Measurements from ENCODE around the gene PSMD3. TPM values are rescaled to one million over a fixed set of nuclear protein-coding genes. Genes with fewer than 3 reads are reported as not detected.

PSMD3 gene
- total RNA-seq: 10 to 100 TPM; 90.3 to 92.2 TPM

DNA sequence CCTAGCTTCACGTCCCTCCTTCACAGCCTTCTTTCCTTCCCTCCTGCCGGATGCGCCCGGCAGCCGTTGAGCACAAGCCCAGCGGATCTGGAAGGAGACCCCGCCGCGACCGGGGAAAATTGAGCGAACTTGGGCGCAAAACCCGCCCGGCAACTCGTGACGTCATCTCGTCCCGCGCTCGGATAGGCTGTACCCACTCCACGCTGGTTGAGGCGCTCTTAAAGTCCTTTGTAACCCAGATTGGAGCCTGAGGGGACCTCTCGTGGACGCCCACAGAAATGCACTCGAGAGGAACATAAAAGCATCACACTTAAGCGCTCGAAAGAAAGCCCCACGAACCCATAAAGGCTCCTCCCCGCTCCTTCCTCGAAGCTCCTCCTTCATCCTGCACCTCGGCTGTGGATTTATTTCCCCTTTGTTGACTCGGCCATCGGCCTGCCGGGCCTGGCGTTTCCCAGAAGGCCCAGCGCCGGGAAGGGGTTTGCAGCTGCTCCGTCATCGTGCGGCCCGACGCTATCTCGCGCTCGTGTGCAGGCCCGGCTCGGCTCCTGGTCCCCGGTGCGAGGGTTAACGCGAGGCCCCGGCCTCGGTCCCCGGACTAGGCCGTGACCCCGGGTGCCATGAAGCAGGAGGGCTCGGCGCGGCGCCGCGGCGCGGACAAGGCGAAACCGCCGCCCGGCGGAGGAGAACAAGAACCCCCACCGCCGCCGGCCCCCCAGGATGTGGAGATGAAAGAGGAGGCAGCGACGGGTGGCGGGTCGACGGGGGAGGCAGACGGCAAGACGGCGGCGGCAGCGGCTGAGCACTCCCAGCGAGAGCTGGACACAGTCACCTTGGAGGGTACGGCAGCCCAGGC, at the start of gene PSMD3:
Gene PSMD3, plus strand, starts transcription at position 457 of the 856 bp plus-strand sequence. Its CDS starts 164 bp downstream, at position 621.
- Mint-ChIP-seq H3K4me1 (peaks cover 35% of the 10 kb centered on the region), H3K27ac (peak within 1 kb of the TSS; percentile 82), H3K4me3 (peak within 1 kb of the TSS; percentile 91), H3K36me3 (ENCODE audit: low read depth) (peaks cover 26% of the 10 kb centered on the region), H3K27me3 (peaks cover 12% of the 10 kb centered on the region), H3K9me3 (no peaks in the 10 kb centered on the region)
- ChIA-PET POLR2A (interaction anchor here (0.6 to 3.0 kb wide), 49 partner anchors 8 to 539 kb away, joined by 3 to 26 read pairs (median 4); partner anchors contain the start of genes CDK12, GSDMA, LRRC3C and MIEN1), CTCF (interaction anchor here (0.5 to 4.3 kb wide), 39 partner anchors 10 to 359 kb away, joined by 3 to 72 read pairs (median 4); partner anchors contain the start of genes GSDMA, LRRC3C, MED24 and MIEN1)
- DNase-seq: peak; percentile 99

DNA sequence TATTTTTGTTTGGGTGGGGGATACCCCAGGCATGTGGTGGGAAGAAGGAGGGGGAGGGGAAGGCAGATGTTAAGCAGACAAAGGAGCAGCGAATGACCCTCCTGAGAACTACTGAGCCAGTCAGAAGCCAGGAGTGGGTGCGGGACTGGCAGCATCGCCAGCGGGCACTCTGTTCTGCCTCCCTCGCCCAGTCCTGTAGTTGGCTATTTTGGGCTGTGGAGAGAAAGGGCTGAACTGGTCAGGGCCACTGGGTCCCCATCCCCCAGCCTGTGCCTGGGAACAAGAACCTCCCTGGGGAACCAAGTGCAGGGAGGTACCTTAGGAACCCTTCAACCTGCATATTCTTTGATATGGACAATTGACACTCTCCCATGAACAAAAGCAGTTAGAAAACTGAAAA, 46.7 kb upstream of the PSMD3 start:
- Mint-ChIP-seq H3K4me1 (peaks cover 8% of the 10 kb centered on the region), H3K27ac (no peak overlapping the region), H3K4me3 (no peak overlapping the region), H3K27me3 (no peaks in the 10 kb centered on the region), H3K36me3 (ENCODE audit: low read depth) (no peaks in the 10 kb centered on the region), H3K9me3 (no peaks in the 10 kb centered on the region)
- no peak for DNase-seq
- ChIA-PET CTCF (no interaction called here), POLR2A (interaction anchor here (0.6 kb wide), 1 partner anchor 205 kb away, joined by 4 read pairs; no protein-coding TSS in a partner anchor)

GRCh38 chr17:39934324-39934723, 46.3 kb upstream of the PSMD3 start:
- H3K36me3 Mint-ChIP-seq (ENCODE audit: low read depth): no peaks in the 10 kb centered on the region
- H3K9me3 Mint-ChIP-seq: no peaks in the 10 kb centered on the region
- peaks cover 8% of the 10 kb centered on the region for H3K4me1 Mint-ChIP-seq
- POLR2A ChIA-PET: no interaction called here
- no peak overlapping the region for H3K4me3 Mint-ChIP-seq
- no peak overlapping the region for H3K27ac Mint-ChIP-seq
- H3K27me3 Mint-ChIP-seq: no peaks in the 10 kb centered on the region
- CTCF ChIA-PET: no interaction called here
- no peak for DNase-seq

DNA sequence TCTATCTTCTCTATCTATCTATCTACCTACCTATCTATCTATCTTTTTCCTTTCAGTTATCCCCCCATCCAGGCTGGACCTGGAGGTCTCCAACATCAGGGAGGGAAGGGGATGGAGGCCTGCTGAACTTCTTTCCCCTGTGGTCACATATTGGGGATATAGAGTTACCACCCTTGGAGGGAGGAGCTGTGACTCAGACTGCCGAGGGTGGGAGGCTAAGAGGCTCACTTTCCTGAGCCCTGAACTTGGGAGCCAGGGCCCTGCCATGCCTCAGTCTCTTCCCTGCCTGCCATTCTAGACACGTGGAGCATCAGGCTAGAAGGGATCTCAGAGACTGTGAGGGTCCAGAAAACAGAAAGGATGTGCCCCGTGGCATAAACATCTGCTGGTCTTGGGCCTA, 44.7 kb upstream of the PSMD3 start:
- Mint-ChIP-seq H3K4me3 (no peak overlapping the region), H3K27ac (no peak overlapping the region), H3K4me1 (peaks cover 16% of the 10 kb centered on the region), H3K27me3 (no peaks in the 10 kb centered on the region), H3K36me3 (ENCODE audit: low read depth) (no peaks in the 10 kb centered on the region), H3K9me3 (no peaks in the 10 kb centered on the region)
- ChIA-PET POLR2A (no interaction called here), CTCF (no interaction called here)
- DNase-seq: no peak

DNA sequence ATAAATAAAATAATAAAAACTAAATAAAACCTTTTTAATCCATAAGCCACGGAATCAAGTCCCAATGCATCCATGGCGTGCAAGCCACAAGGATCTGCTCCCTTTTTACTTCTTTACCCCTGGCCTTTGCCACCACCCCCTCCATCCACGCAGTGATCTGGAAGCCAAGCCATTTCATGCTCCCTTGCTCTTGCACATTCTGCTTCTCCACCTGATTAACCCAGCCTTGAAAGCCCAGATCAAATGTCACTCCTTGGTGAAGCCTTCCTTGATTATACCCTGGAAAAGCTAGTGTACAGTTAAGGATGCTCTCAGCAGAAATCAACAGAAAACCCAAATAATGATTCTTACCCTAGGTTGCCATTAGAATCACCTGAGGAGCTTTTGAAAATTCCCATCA, 43.2 kb upstream of the PSMD3 start:
- Mint-ChIP-seq H3K27me3 (no peaks in the 10 kb centered on the region), H3K36me3 (ENCODE audit: low read depth) (no peaks in the 10 kb centered on the region), H3K9me3 (no peaks in the 10 kb centered on the region), H3K4me3 (no peak overlapping the region), H3K27ac (no peak overlapping the region), H3K4me1 (peaks cover 18% of the 10 kb centered on the region)
- POLR2A ChIA-PET: interaction anchor here (1.0 to 1.6 kb wide), 2 partner anchors 10 to 65 kb away, joined by 3 to 4 read pairs; partner anchors contain the start of genes LRRC3C and ORMDL3
- CTCF ChIA-PET: interaction anchor here (1.1 kb wide), 1 partner anchor 21 kb away, joined by 4 read pairs; no protein-coding TSS in a partner anchor
- DNase-seq: no peak

GRCh38 chr17:39938140-39938869, 42.3 kb upstream of the PSMD3 start:
- H3K36me3 Mint-ChIP-seq (ENCODE audit: low read depth): no peaks in the 10 kb centered on the region
- H3K9me3 Mint-ChIP-seq: no peaks in the 10 kb centered on the region
- no peaks in the 10 kb centered on the region for H3K27me3 Mint-ChIP-seq
- H3K4me1 Mint-ChIP-seq: peaks cover 18% of the 10 kb centered on the region
- no peak for DNase-seq
- H3K4me3 Mint-ChIP-seq: no peak overlapping the region
- H3K27ac Mint-ChIP-seq: no peak overlapping the region
- ChIA-PET CTCF (interaction anchor here (1.1 kb wide), 1 partner anchor 20 kb away, joined by 4 read pairs; no protein-coding TSS in a partner anchor), POLR2A (interaction anchor here (1.0 to 1.6 kb wide), 3 partner anchors 11 to 66 kb away, joined by 3 to 4 read pairs (median 3); partner anchors contain the start of genes LRRC3C and ORMDL3)

DNA sequence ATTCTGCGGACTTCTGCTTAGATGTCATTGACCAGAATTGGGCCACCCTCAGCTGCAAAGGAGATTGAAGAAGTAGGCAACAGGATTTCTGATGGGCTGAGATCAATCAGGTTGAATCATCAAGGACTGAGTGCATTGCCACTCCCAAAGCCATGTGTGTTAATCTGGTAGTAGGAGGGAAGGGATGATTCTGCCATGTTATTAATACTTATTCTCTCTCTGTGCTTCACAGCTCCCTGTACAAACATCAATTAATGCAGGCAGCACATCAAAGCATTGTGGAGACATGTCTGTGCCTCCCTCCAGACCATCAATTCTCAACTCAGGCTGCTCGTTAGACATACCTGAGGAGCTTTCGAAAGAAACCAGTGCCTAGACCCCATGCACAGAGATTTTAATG, 41.5 kb upstream of the PSMD3 start:
- POLR2A ChIA-PET: interaction anchor here (1.0 to 2.5 kb wide), 3 partner anchors 10 to 41 kb away, joined by 3 to 10 read pairs (median 7); partner anchors contain the start of gene PSMD3
- no peak for DNase-seq
- no peak overlapping the region for H3K27ac Mint-ChIP-seq
- CTCF ChIA-PET: interaction anchor here (1.6 to 1.7 kb wide), 2 partner anchors 13 to 20 kb away, joined by 4 to 6 read pairs; no protein-coding TSS in a partner anchor
- H3K9me3 Mint-ChIP-seq: no peaks in the 10 kb centered on the region
- peaks cover 18% of the 10 kb centered on the region for H3K4me1 Mint-ChIP-seq
- no peaks in the 10 kb centered on the region for H3K36me3 Mint-ChIP-seq (ENCODE audit: low read depth)
- no peak overlapping the region for H3K4me3 Mint-ChIP-seq
- H3K27me3 Mint-ChIP-seq: no peaks in the 10 kb centered on the region

DNA sequence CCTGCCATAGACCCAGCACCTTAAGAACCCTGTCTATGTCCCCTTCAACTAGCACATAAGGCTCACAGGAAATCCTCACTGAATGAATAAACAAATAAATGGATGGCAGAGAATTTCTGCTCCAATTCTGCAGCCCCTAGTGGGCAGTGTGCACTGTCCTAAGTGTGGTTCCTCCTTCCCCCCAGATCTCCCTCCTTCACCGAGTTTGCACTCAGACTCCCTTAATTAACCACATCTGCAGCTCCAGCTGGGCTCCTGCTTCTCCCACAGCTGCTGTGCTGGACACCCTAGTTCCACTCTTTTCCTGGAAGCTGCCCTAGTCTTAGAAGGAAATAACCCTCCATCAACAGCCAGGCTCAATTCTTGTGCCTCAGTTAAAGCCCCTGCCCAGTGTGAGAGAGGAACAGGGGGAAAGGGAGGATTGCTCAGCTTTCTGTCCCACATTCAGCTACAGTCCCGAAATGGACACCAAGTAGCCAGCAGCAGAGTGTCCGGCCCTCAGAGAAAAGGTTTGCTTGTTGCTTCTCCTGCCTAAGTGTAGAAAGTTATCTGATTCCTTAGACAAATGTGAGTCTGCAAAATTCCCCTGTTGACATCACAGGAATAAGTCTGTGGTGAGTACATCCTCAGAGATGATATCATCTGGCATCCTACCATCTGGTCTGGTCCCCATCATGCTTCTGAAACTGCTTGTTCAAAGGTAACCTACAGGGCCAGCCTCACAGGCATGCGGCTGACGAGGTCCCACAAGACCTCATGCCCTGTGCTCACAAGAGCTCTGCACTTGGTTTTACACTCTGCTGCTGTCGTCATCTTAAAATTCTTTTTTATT, 40.8 kb upstream of the PSMD3 start:
- CTCF ChIA-PET: interaction anchor here (0.6 to 1.7 kb wide), 4 partner anchors 14 to 41 kb away, joined by 3 to 6 read pairs (median 4); partner anchors contain the start of gene PSMD3
- Mint-ChIP-seq H3K36me3 (ENCODE audit: low read depth) (no peaks in the 10 kb centered on the region), H3K27me3 (no peaks in the 10 kb centered on the region), H3K4me3 (no peak overlapping the region), H3K9me3 (no peaks in the 10 kb centered on the region), H3K4me1 (peaks cover 18% of the 10 kb centered on the region), H3K27ac (peak overlapping the region; percentile 66)
- POLR2A ChIA-PET: interaction anchor here (1.0 to 2.5 kb wide), 4 partner anchors 11 to 40 kb away, joined by 3 to 10 read pairs (median 8); partner anchors contain the start of genes LRRC3C, ORMDL3 and PSMD3
- peak; percentile 55 for DNase-seq

DNA sequence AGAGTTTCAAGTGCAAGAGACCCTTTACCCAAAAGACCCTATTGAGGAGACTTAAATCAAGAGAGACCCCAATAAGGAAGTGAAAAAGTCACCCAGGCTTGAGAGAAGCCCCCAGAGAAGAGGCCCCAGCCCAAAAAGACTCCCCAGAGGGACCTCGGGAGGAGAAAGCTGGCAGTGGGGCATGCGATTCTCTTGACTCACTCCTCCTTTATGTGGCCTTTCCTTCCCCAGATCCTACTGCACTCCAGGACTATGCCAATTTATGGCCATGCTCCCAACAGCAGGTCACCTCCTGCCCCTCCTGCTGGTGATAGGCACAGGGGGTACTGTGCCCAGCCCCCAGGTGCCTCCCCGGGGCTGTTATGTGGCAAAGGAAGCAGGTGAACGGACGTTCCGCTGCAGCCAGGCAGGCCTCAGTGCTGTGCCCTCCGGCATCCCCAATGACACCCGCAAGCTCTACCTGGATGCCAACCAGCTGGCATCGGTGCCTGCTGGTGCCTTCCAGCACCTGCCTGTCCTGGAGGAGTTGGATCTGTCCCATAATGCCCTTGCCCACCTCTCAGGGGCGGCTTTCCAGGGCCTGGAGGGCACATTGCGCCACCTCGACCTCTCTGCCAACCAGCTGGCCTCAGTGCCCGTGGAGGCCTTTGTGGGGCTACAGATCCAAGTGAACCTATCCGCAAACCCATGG, 36.8 kb upstream of the PSMD3 start:
- no peak overlapping the region for H3K4me3 Mint-ChIP-seq
- no peak for DNase-seq
- ChIA-PET POLR2A (interaction anchor here (1.2 kb wide), 1 partner anchor 15 kb away, joined by 5 read pairs; no protein-coding TSS in a partner anchor), CTCF (no interaction called here)
- H3K27me3 Mint-ChIP-seq: no peaks in the 10 kb centered on the region
- H3K4me1 Mint-ChIP-seq: peaks cover 20% of the 10 kb centered on the region
- no peak overlapping the region for H3K27ac Mint-ChIP-seq
- H3K9me3 Mint-ChIP-seq: no peaks in the 10 kb centered on the region
- no peaks in the 10 kb centered on the region for H3K36me3 Mint-ChIP-seq (ENCODE audit: low read depth)

DNA sequence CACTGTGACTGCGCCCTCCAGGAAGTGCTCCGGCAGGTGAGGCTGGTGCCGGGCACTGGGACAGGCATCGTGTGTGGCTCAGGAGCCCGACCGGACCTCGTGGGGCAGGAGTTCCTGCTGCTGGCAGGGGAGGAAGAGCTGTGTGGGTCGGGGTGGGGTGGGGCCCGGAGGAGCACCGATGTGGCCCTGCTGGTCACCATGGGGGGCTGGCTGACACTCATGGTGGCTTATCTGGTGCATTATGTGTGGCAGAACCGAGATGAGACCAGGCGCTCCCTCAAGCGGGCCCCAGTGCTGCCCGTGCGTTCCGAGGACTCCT, 36.3 kb upstream of the PSMD3 start:
- no peak overlapping the region for H3K4me3 Mint-ChIP-seq
- no peak overlapping the region for H3K27ac Mint-ChIP-seq
- peaks cover 16% of the 10 kb centered on the region for H3K4me1 Mint-ChIP-seq
- no peaks in the 10 kb centered on the region for H3K27me3 Mint-ChIP-seq
- no peak for DNase-seq
- no peaks in the 10 kb centered on the region for H3K9me3 Mint-ChIP-seq
- no peaks in the 10 kb centered on the region for H3K36me3 Mint-ChIP-seq (ENCODE audit: low read depth)
- ChIA-PET CTCF (no interaction called here), POLR2A (no interaction called here)

- Mint-ChIP-seq H3K4me1 (peaks cover 2% of the 10 kb centered on the region), H3K27ac (no peak overlapping the region), H3K36me3 (ENCODE audit: low read depth) (no peaks in the 10 kb centered on the region), H3K27me3 (peaks cover 4% of the 10 kb centered on the region), H3K4me3 (no peak overlapping the region), H3K9me3 (no peaks in the 10 kb centered on the region)
- CTCF ChIA-PET: no interaction called here
- DNase-seq: no peak
- POLR2A ChIA-PET: interaction anchor here (0.7 to 1.6 kb wide), 3 partner anchors 18 to 341 kb away, joined by 3 read pairs; partner anchors contain the start of gene PSMD3
Measured at GRCh38 chr17:39946551-39947330, 33.9 kb upstream of the PSMD3 start.

Data from activated CD4-positive, alpha-beta memory T cell treated with anti-CD3 and anti-CD28 coated beads, Interleukin-2, amount 10 ng/mL, durations not matched to agents 7 days and 5 days (primary cell).